Erythroblast (primary cell): Measurements from ENCODE around the gene APOO.

Experiments
- GATA1 ChIP-seq: IDR thresholded peaks from 2 replicates; pipeline ENCODE4 v1.6.1; 2011; ENCODE audit warnings: low read depth, mild to moderate bottlenecking, control low read depth, low read length, moderate library complexity
- POLR2A ChIP-seq: IDR thresholded peaks from 2 replicates; pipeline ENCODE4 v1.6.1; 2011; ENCODE audit warnings: mild to moderate bottlenecking, low read length

DNA sequence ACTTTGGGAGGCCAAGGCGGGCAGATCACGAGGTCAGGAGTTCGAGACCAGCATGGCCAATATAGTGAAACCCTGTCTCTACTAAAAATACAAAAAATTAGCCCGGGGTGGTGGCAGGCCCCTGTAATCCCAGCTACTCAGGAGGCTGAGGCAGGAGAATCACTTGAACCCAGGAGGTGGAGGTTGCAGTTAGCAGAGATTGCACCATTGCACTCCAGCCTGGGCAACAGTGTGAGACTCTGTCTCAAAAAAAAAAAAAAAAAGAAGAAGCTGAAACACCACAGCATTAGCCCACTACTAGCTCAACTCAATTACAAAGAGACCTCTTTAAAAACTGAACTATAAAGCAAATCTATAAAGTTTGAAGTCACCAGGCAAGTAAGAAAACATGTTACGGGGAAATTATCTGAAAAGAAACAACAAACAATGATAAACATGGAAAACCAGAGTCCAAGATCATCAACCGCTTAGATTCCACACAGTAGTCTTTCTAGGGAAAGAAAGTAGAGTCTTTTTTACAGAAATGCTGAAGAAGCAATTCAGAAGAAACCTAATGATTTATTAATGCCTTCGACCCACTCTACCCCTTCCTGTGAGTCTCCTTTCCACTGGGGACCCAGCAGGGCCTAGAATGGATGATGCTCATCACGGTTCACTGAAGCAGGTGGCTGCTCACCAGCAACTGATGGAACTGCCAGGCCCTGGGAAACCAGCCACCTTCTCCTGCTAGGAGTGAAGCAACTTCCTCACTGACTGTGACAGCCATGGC lies 118.2 kb downstream of the APOO start:
- no peak for TF ChIP-seq POLR2A
- TF ChIP-seq GATA1 = no peak
